Left cardiac atrium (tissue), 4 donors: Measurements from ENCODE around the gene SLC12A7. TPM values are rescaled to one million over a fixed set of nuclear protein-coding genes. Genes with fewer than 3 reads are reported as not detected.

Source experiments
- ATAC-seq, 2 donors: fragments of 200-7000 bp; cut with Tn5 transposase; one replicate each; pipeline ENCODE4 v1.9.1; 2020; ENCODE audit warnings: mild to moderate bottlenecking in 2 of 2, moderate library complexity in 2 of 2
- DNase-seq: peaks from one replicate; pipeline ENCODE4 v3.0.0-alpha.2; 2020
- intact Hi-C, 2 donors: fragments of 100-400 bp; cut with DNase I; formaldehyde crosslinking; loops; one replicate each; pipeline versions ENCODE4 v1.14.1 to v1.15.1; 2022 to 2023
- total RNA-seq, 2 donors: library from RNA; stranded (reverse); fragmentation: NEBNext Ultra II Directional; extraction: Animal tissue kit (Norgen Biotek cat#: 25700); gene quantifications; one replicate each; pipeline ENCODE4 v1.2.1, GENCODE V29; 2021
- donor health status: DM: no; HTN: yes; CAD: no.
- donor health status: DM: no; HTN: yes; CAD: no; lungs with severe emphysema.
- donor health status: DM: yes; HTN: yes; CAD: no.
- donor health status: Dilated cardiomyopathy.

Gene SLC12A7
- total RNA-seq, 2 donors from 2014 or later = 53.7 to 54.1 TPM

- ATAC-seq (no peak), DNase-seq (peak; percentile 14)
These were observed 90.5 kb downstream of the SLC12A7 start for GRCh38 chr5:1021136-1021968.

GRCh38 chr5:1020452-1020961, 91.4 kb downstream of the SLC12A7 start:
- ATAC-seq (peak in 1 of 2 donors; percentile 15), DNase-seq (peak; percentile 24)
- intact Hi-C loops = no loop called here

More at GRCh38 chr5:1021136-1021968, 90.5 kb downstream of the SLC12A7 start:
- intact Hi-C loops = no loop called here

- intact Hi-C loops = no loop called here
- DNase-seq (peak; percentile 14), ATAC-seq (no peak)
These were observed 92.6 kb downstream of the SLC12A7 start for GRCh38 chr5:1019001-1019905.

GRCh38 chr5:1018596-1018995, 93.3 kb downstream of the SLC12A7 start:
- DNase-seq (peak; percentile 15), ATAC-seq (no peak)
- intact Hi-C loops = no loop called here

GRCh38 chr5:1017691-1018455, 94.0 kb downstream of the SLC12A7 start:
- DNase-seq (no peak), ATAC-seq (peak in 1 of 2 donors; percentile 16)
- intact Hi-C loops = no loop called here

GRCh38 chr5:1017056-1017455, 94.8 kb downstream of the SLC12A7 start:
- ATAC-seq (no peak), DNase-seq (no peak)
- intact Hi-C loops = no loop called here

- no peak for DNase-seq
- intact Hi-C loops = no loop called here
- no peak for ATAC-seq
These were observed 95.4 kb downstream of the SLC12A7 start for GRCh38 chr5:1016476-1016875.

GRCh38 chr5:1016036-1016435, 95.8 kb downstream of the SLC12A7 start:
- intact Hi-C loops = no loop called here
- DNase-seq (no peak), ATAC-seq (no peak)

GRCh38 chr5:1015507-1015906, 96.4 kb downstream of the SLC12A7 start:
- DNase-seq (no peak), ATAC-seq (no peak)
- intact Hi-C loops = no loop called here

GRCh38 chr5:1014781-1015221, 97.1 kb downstream of the SLC12A7 start:
- ATAC-seq = no peak
- DNase-seq = no peak
- intact Hi-C loops = loop anchor here in 1 of 2 donors (5.0 kb wide), 1 partner anchor 122 kb away; no protein-coding TSS in a partner anchor

GRCh38 chr5:1014346-1014745, 97.5 kb downstream of the SLC12A7 start:
- intact Hi-C loops = loop anchor here in 1 of 2 donors (5.0 kb wide), 1 partner anchor 123 kb away; no protein-coding TSS in a partner anchor
- ATAC-seq (no peak), DNase-seq (no peak)

GRCh38 chr5:1013948-1014301, 97.9 kb downstream of the SLC12A7 start:
- intact Hi-C loops = loop anchor here in 1 of 2 donors (5.0 kb wide), 1 partner anchor 123 kb away; no protein-coding TSS in a partner anchor
- DNase-seq = no peak
- no peak for ATAC-seq

- ATAC-seq (no peak), DNase-seq (peak; percentile 17)
- intact Hi-C loops = loop anchor here in 1 of 2 donors (5.0 kb wide), 1 partner anchor 124 kb away; no protein-coding TSS in a partner anchor
These were observed 98.5 kb downstream of the SLC12A7 start for GRCh38 chr5:1013238-1013947.

- intact Hi-C loops = loop anchor here in 1 of 2 donors (5.0 kb wide), 1 partner anchor 124 kb away; no protein-coding TSS in a partner anchor
- DNase-seq (peak; percentile 6), ATAC-seq (no peak)
These were observed 99.0 kb downstream of the SLC12A7 start for GRCh38 chr5:1012900-1013237.

- intact Hi-C loops = loop anchor here in 1 of 2 donors (5.0 kb wide), 1 partner anchor 125 kb away; no protein-coding TSS in a partner anchor
- ATAC-seq = no peak
- DNase-seq = peak; percentile 21
These were observed 99.5 kb downstream of the SLC12A7 start for GRCh38 chr5:1012313-1012841.

GRCh38 chr5:1011741-1012312, 100.0 kb downstream of the SLC12A7 start:
- intact Hi-C loops = loop anchor here in 1 of 2 donors (5.0 kb wide), 1 partner anchor 125 kb away; no protein-coding TSS in a partner anchor
- no peak for ATAC-seq
- DNase-seq = peak; percentile 8

GRCh38 chr5:1011226-1011631, 100.6 kb downstream of the SLC12A7 start:
- ATAC-seq = no peak
- DNase-seq = peak; percentile 20
- intact Hi-C loops = loop anchor here in 1 of 2 donors (5.0 kb wide), 1 partner anchor 126 kb away; no protein-coding TSS in a partner anchor
